PFSK-1 (cell line): ENCODE data around the gene MACROD1.

Source experiments
- FOXP2 ChIP-seq: optimal IDR thresholded peaks from 2 replicates; pipeline ENCODE3; 2011; ENCODE audit warnings: borderline replicate concordance, control low read depth, inconsistent platforms; ENCODE audit not compliant: insufficient read depth; ENCODE audit errors: extremely low read length, extremely low read depth
- POLR2AphosphoS5 ChIP-seq: IDR thresholded peaks from 2 replicates; pipeline ENCODE4 v1.6.1; 2012; ENCODE audit warnings: low read depth, mild to moderate bottlenecking, control low read depth, low read length, moderate library complexity
- REST ChIP-seq, 2 experiments: IDR thresholded peaks; 2 replicates each; pipeline versions ENCODE4 v1.6.1 to v1.8.0; 2011 to 2012; ENCODE audit warnings: low read depth in 2 of 2, low read length in 2 of 2, control low read depth in 1 of 2, inconsistent platforms in 1 of 2, mild to moderate bottlenecking in 1 of 2, moderate library complexity in 1 of 2; ENCODE audit not compliant: insufficient read depth in 1 of 2
- SIN3A ChIP-seq: IDR thresholded peaks from 2 replicates; pipeline ENCODE4 v1.6.1; 2012; ENCODE audit warnings: mild to moderate bottlenecking, low read length, moderate library complexity, borderline replicate concordance; ENCODE audit not compliant: insufficient read depth
- TAF1 ChIP-seq: IDR thresholded peaks from 2 replicates; pipeline ENCODE4 v1.6.1; 2012; ENCODE audit warnings: low read length, control low read depth, borderline replicate concordance; ENCODE audit not compliant: insufficient read depth

MACROD1 gene

DNA sequence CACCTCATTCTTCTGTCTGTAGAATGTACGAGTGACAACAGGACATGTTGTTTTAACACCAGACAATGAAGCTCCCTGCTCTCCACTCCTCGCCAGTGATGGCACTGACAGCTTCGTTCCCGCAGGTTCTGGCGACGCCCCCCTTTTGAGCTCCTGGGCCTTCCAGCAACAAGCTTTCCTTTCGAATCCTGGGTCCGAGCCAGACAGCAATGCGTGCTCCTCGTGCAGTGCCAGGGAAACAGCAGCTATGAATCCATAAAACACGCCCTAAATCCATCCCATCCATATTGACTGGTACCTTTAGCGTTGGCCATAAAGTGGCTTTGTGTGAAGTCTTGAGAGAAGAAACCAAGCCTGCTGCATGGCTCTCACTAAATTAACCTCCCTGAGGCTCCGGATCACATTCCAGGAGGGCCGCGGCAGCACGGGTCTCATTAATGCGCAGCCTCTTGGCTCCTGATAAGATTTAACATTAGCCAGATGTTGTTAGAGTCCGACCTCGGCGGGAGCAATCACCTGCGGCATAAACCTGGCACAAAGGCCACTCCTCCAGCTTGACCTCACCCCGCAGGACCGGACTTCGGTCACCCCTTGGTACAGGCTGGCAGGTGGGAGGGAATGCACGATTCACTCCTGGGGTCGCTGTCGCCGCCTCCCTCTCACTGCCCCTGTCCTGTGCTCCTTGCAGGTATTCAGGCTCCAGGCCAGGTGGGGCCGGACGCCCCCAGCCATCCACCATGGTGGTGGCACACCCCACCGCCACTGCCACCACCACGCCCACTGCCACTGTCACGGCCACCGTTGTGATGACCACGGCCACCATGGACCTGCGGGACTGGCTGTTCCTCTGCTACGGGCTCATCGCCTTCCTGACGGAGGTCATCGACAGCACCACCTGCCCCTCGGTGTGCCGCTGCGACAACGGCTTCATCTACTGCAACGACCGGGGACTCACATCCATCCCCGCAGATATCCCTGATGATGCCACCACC, 50.1 kb downstream of the MACROD1 start:
- no peak for TF ChIP-seq SIN3A
- no peak for TF ChIP-seq TAF1
- TF ChIP-seq REST (IDR thresholded peaks at IDR 0.05; ENCODE audit: insufficient read depth in 1 of 2, low read depth in 2 of 2, low read length in 2 of 2): no peak

GRCh38 chr11:64114231-64114630, 51.7 kb downstream of the MACROD1 start:
- TF ChIP-seq TAF1 (no peak), SIN3A (no peak), FOXP2 (no peak), POLR2AphosphoS5 (no peak), REST (IDR thresholded peaks at IDR 0.05; ENCODE audit: insufficient read depth in 1 of 2, low read depth in 2 of 2, low read length in 2 of 2) (no peak)

- TF ChIP-seq SIN3A (no peak), POLR2AphosphoS5 (no peak), FOXP2 (no peak), TAF1 (no peak), REST (IDR thresholded peaks at IDR 0.05; ENCODE audit: insufficient read depth in 1 of 2, low read depth in 2 of 2, low read length in 2 of 2) (no peak)
Measured at GRCh38 chr11:64113462-64113780, 52.5 kb downstream of the MACROD1 start.

GRCh38 chr11:64112771-64113461, 53.0 kb downstream of the MACROD1 start:
- no peak for TF ChIP-seq FOXP2
- TF ChIP-seq REST (IDR thresholded peaks at IDR 0.05; ENCODE audit: insufficient read depth in 1 of 2, low read depth in 2 of 2, low read length in 2 of 2): no peak
